CD4-positive, alpha-beta T cell (primary cell): Measurements from ENCODE around the gene CATSPER1. TPM values are rescaled to one million over a fixed set of nuclear protein-coding genes. Genes with fewer than 3 reads are reported as not detected.

Source experiments
- ATAC-seq: fragments of 200-7000 bp; cut with Tn5 transposase; one replicate; pipeline ENCODE4 v1.10.0; 2022; ENCODE audit warnings: mild to moderate bottlenecking; ENCODE audit not compliant: poor library complexity
- CTCF ChIA-PET: fragments of 350-600 bp; sonication (Branson Sonifier 250); formaldehyde crosslinking; loops from one replicate; lab custom pipeline; 2021; ENCODE audit warnings: antibody characterized with exemption, inconsistent platforms; lab: Charles Lee
- POLR2A ChIA-PET: fragments of 350-600 bp; sonication (Branson Sonifier 250); formaldehyde crosslinking; loops from one replicate; lab custom pipeline; 2021; ENCODE audit warnings: antibody characterized with exemption, inconsistent platforms; lab: Charles Lee
- DNase-seq, 14 experiments: peaks; one replicate each; pipeline ENCODE4 v3.0.0-alpha.2; 2013 to 2020; ENCODE audit warnings: mixed read lengths in 2 of 14
- H3K27ac ChIP-seq, 2 donors: one replicate each; pipeline versions ENCODE4 v1.5.1 to v1.7.0; 2013; ENCODE audit warnings: low read length in 2 of 2, low read depth in 1 of 2, mild to moderate bottlenecking in 1 of 2
- H3K27me3 ChIP-seq, 2 experiments: 1 replicate in 1 of 2; 2 replicates in 1 of 2; pipeline versions ENCODE4 v1.6.1 to v1.7.0; 2013; ENCODE audit warnings: low read length in 2 of 2, control low read depth in 1 of 2, mild to moderate bottlenecking in 1 of 2, moderate library complexity in 1 of 2; ENCODE audit not compliant: insufficient read depth in 2 of 2, control insufficient read depth in 1 of 2
- H3K36me3 ChIP-seq: one replicate; pipeline ENCODE4 v1.6.1; 2013; ENCODE audit warnings: low read length, control low read depth; ENCODE audit not compliant: insufficient read depth
- H3K4me1 ChIP-seq: one replicate; pipeline ENCODE4 v1.6.1; 2013; ENCODE audit warnings: low read length, control low read depth; ENCODE audit not compliant: insufficient read depth
- H3K4me3 ChIP-seq: one replicate; pipeline ENCODE4 v1.5.1; 2013; ENCODE audit warnings: mild to moderate bottlenecking, low read length, moderate library complexity
- H3K9me3 ChIP-seq, 2 experiments: 1 replicate in 1 of 2; 2 replicates in 1 of 2; pipeline versions ENCODE4 v1.6.1 to v1.7.0; 2013; ENCODE audit warnings: low read length in 2 of 2, mild to moderate bottlenecking in 2 of 2, control low read depth in 1 of 2, moderate library complexity in 1 of 2; ENCODE audit not compliant: control insufficient read depth in 1 of 2, insufficient read depth in 1 of 2
- H3K27ac Mint-ChIP-seq: one replicate; pipeline ENCODE4 v1.8.0; 2020; ENCODE audit warnings: mixed read lengths
- H3K27me3 Mint-ChIP-seq: one replicate; pipeline ENCODE4 v1.8.0; 2021; ENCODE audit warnings: mixed read lengths
- H3K36me3 Mint-ChIP-seq: one replicate; pipeline ENCODE4 v1.8.0; 2021; ENCODE audit warnings: low read depth, mixed read lengths
- H3K4me1 Mint-ChIP-seq: one replicate; pipeline ENCODE4 v1.8.0; 2021; ENCODE audit warnings: low read depth, mixed read lengths
- H3K4me3 Mint-ChIP-seq: one replicate; pipeline ENCODE4 v1.8.0; 2020; ENCODE audit warnings: mild to moderate bottlenecking, mixed read lengths
- H3K9me3 Mint-ChIP-seq: one replicate; pipeline ENCODE4 v1.8.0; 2020; ENCODE audit warnings: mixed read lengths
- intact Hi-C, 2 experiments: fragments of 100-400 bp; cut with DNase I in 1 of 2; cut with micrococcal nuclease in 1 of 2; formaldehyde crosslinking; loops; one replicate each; pipeline versions ENCODE4 v1.15.1 to v1.9.0; 2023 to 2025; cut with DNase I, micrococcal nuclease
- total RNA-seq, 174 experiments: library from RNA in 2 of 174; stranded (reverse) in 2 of 174; gene quantifications; one replicate each; pipeline ENCODE4 v1.2.3 and lab custom pipeline; 2021 to 2026
- TF ChIP-seq, protein P1 (sequence below): fragments of 200-600 bp; IDR thresholded peaks from one replicate; pipeline ENCODE4 v1.8.0; 2022; ENCODE audit warnings: antibody characterized with exemption, mild to moderate bottlenecking

CATSPER1 gene
- total RNA-seq, 2 experiments from 2014 or later = not detected

DNA sequence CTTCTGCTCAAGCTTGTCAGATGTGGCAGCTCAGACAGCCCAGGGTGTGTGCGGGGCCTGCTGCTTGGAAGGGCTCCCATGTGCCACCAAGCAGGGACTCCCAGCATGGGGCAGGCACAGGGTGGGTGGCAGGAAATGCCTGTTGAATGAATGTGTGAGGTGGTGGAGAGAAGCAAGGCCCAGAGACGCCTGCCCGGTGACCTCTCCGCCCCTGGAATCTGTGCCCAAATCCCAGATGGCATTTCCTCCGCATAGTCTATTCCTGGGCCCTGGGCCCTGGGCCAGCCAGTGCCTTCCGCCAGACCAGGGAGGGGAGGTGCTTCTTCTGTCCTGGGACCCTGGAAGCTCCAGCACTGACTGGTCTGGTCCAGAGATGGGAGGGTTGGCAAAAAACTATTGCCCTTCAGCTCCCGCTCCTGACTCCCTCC lies 10.8 kb downstream of the CATSPER1 start:
- no peaks in the 10 kb centered on the region for H3K4me1 Mint-ChIP-seq
- H3K27me3 ChIP-seq = peaks cover 23 to 25% of the 10 kb centered on the region in 2 experiments
- peaks cover 0 to 5% of the 10 kb centered on the region in 2 experiments for H3K9me3 ChIP-seq
- H3K27ac ChIP-seq = no peak overlapping the region
- peaks cover 11% of the 10 kb centered on the region for H3K4me1 ChIP-seq
- H3K36me3 Mint-ChIP-seq = no peaks in the 10 kb centered on the region
- TF ChIP-seq, protein P1, sequence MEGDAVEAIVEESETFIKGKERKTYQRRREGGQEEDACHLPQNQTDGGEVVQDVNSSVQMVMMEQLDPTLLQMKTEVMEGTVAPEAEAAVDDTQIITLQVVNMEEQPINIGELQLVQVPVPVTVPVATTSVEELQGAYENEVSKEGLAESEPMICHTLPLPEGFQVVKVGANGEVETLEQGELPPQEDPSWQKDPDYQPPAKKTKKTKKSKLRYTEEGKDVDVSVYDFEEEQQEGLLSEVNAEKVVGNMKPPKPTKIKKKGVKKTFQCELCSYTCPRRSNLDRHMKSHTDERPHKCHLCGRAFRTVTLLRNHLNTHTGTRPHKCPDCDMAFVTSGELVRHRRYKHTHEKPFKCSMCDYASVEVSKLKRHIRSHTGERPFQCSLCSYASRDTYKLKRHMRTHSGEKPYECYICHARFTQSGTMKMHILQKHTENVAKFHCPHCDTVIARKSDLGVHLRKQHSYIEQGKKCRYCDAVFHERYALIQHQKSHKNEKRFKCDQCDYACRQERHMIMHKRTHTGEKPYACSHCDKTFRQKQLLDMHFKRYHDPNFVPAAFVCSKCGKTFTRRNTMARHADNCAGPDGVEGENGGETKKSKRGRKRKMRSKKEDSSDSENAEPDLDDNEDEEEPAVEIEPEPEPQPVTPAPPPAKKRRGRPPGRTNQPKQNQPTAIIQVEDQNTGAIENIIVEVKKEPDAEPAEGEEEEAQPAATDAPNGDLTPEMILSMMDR = no peak
- ATAC-seq (no peak), DNase-seq (no peak)
- H3K4me3 Mint-ChIP-seq = no peak overlapping the region
- CTCF ChIA-PET = no interaction called here
- intact Hi-C loops = no loop called here
- no peak overlapping the region for H3K27ac Mint-ChIP-seq
- POLR2A ChIA-PET = no interaction called here
- H3K4me3 ChIP-seq = no peak overlapping the region
- no peaks in the 10 kb centered on the region for H3K9me3 Mint-ChIP-seq
- H3K27me3 Mint-ChIP-seq = peaks cover 20% of the 10 kb centered on the region
- no peaks in the 10 kb centered on the region for H3K36me3 ChIP-seq

DNA sequence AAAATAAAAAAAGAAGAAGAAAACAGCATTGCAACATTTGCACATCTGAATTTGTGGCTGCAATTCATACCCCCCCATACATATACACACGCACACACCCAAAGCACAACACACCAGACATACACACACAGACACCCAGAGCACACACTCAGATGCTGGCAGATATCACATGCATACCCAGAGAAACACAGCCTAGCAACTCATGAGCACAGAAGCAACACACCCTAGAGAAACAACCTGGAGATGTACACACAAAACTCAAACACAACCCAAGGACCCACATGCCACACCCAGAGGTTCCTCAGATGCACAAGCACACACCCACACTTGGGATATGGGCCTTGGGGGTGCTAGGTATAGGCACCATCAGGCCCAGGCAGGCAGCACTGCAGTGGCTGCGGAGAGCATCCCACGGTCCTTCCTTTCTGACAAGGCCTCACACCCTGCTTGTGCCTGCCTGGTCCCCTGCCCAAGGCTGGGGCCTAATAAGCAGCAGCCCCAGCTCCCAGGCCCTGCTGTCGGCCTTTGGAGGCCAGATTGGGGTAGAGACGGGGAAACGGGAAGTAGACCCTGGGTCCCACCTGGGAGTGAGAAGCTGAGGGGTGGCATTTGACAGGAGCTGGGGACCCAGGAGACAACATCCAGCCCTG lies 11.3 kb downstream of the CATSPER1 start:
- Histone ChIP-seq H3K9me3 (peaks cover 0 to 5% of the 10 kb centered on the region in 2 experiments), H3K36me3 (no peaks in the 10 kb centered on the region), H3K27me3 (peaks cover 23 to 25% of the 10 kb centered on the region in 2 experiments), H3K27ac (no peak overlapping the region), H3K4me1 (peaks cover 11% of the 10 kb centered on the region), H3K4me3 (no peak overlapping the region)
- Mint-ChIP-seq H3K4me1 (no peaks in the 10 kb centered on the region), H3K4me3 (no peak overlapping the region), H3K27ac (no peak overlapping the region), H3K9me3 (no peaks in the 10 kb centered on the region), H3K36me3 (no peaks in the 10 kb centered on the region), H3K27me3 (peaks cover 23% of the 10 kb centered on the region)
- TF ChIP-seq, protein P1 = no peak
- ChIA-PET CTCF (no interaction called here), POLR2A (no interaction called here)
- intact Hi-C loops = no loop called here
- DNase-seq (no peak), ATAC-seq (no peak)

DNA sequence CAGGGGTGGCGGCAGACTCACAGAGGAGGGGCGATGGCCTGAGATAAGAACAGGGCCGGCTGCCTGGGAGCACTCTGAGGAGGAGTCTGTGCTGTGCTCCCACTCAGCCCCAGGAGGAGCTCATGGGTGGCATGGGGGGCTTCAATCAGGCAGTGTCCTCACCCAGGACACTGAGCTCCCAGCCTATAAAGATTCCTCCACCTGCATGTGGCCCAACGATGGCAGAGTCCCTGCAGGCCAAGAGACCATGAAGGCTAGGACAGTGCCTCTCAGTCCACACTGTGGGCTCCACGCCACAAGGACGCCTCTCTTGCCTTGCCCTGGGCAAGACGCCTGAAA lies 12.5 kb downstream of the CATSPER1 start:
- H3K4me1 Mint-ChIP-seq = no peaks in the 10 kb centered on the region
- H3K27me3 ChIP-seq = peaks cover 23 to 25% of the 10 kb centered on the region in 2 experiments
- H3K27ac ChIP-seq = no peak overlapping the region
- H3K27me3 Mint-ChIP-seq = peaks cover 23% of the 10 kb centered on the region
- peaks cover 0 to 5% of the 10 kb centered on the region in 2 experiments for H3K9me3 ChIP-seq
- intact Hi-C loops = no loop called here
- no peaks in the 10 kb centered on the region for H3K9me3 Mint-ChIP-seq
- ChIA-PET CTCF (no interaction called here), POLR2A (no interaction called here)
- no peaks in the 10 kb centered on the region for H3K36me3 ChIP-seq
- ATAC-seq (no peak), DNase-seq (no peak)
- H3K4me3 ChIP-seq = no peak overlapping the region
- no peaks in the 10 kb centered on the region for H3K36me3 Mint-ChIP-seq
- peaks cover 11% of the 10 kb centered on the region for H3K4me1 ChIP-seq
- H3K4me3 Mint-ChIP-seq = no peak overlapping the region
- TF ChIP-seq, protein P1 = no peak
- no peak overlapping the region for H3K27ac Mint-ChIP-seq
